ENCODE results near the gene AVP. TPM values are rescaled to one million over a fixed set of nuclear protein-coding genes. Genes with fewer than 3 reads are reported as not detected.

Gene AVP
- total and polyA plus RNA-seq, 8 donors = not detected

GRCh38 chr20:3106185-3106584 is 21.7 kb upstream of the AVP start:
- no peak overlapping the region for H3K4me3 ChIP-seq
- no peak for TF ChIP-seq POLR2A (IDR thresholded peaks at IDR 0.05)
- TF ChIP-seq CTCF (IDR thresholded peaks at IDR 0.05) = no peak
- no peak for TF ChIP-seq EP300 (IDR thresholded peaks at IDR 0.05)
- TF ChIP-seq POLR2AphosphoS5 (IDR thresholded peaks at IDR 0.05) = no peak
- intact Hi-C loops (cut with DNase I; ENCODE audit: low total_unique reads) = no loop called here
- DNase-seq = no peak
- H3K36me3 ChIP-seq = peaks cover 15 to 55% (median 44%) of the 10 kb centered on the region in 4 donors
- H3K9me3 ChIP-seq = no peaks in the 10 kb centered on the region
- no peaks in the 10 kb centered on the region for H3K27me3 ChIP-seq
- peaks cover 0 to 7% (median 0%) of the 10 kb centered on the region in 4 donors for H3K4me1 ChIP-seq
- no peak overlapping the region for H3K27ac ChIP-seq
- 88 to 94% (median 92%) methylated on average over 3 of the region's 3 CpGs for WGBS, 5 donors

- no peak overlapping the region for H3K4me3 ChIP-seq
- no peaks in the 10 kb centered on the region for H3K9me3 ChIP-seq
- no peaks in the 10 kb centered on the region for H3K27me3 ChIP-seq
- 91 to 96% (median 94%) methylated on average over 18 of the region's 18 CpGs for WGBS, 5 donors
- peaks cover 15 to 48% (median 40%) of the 10 kb centered on the region in 4 donors for H3K36me3 ChIP-seq
- no peak overlapping the region for H3K27ac ChIP-seq
- intact Hi-C loops (cut with DNase I; ENCODE audit: low total_unique reads) = no loop called here
- H3K4me1 ChIP-seq = peaks cover 0 to 7% (median 0%) of the 10 kb centered on the region in 4 donors
- TF ChIP-seq EP300 (IDR thresholded peaks at IDR 0.05) (no peak), POLR2A (IDR thresholded peaks at IDR 0.05) (no peak), POLR2AphosphoS5 (IDR thresholded peaks at IDR 0.05) (no peak), CTCF (IDR thresholded peaks at IDR 0.05) (no peak)
- DNase-seq = no peak
These were observed 21.0 kb upstream of the AVP start for GRCh38 chr20:3105256-3106137.

GRCh38 chr20:3103369-3104032 is 19.0 kb upstream of the AVP start:
- 48 to 74% (median 54%) methylated on average over 3 of the region's 3 CpGs for WGBS, 5 donors
- DNase-seq = no peak
- intact Hi-C loops (cut with DNase I; ENCODE audit: low total_unique reads) = no loop called here
- Histone ChIP-seq H3K4me3 (no peak overlapping the region), H3K36me3 (peaks cover 0 to 28% (median 21%) of the 10 kb centered on the region in 4 donors), H3K9me3 (no peaks in the 10 kb centered on the region), H3K4me1 (peaks cover 0 to 7% (median 0%) of the 10 kb centered on the region in 4 donors), H3K27me3 (no peaks in the 10 kb centered on the region), H3K27ac (no peak overlapping the region)
- TF ChIP-seq CTCF (IDR thresholded peaks at IDR 0.05) = no peak
- no peak for TF ChIP-seq POLR2A (IDR thresholded peaks at IDR 0.05)
- TF ChIP-seq EP300 (IDR thresholded peaks at IDR 0.05) = no peak

GRCh38 chr20:3102575-3103368 is 18.2 kb upstream of the AVP start:
- H3K9me3 ChIP-seq = no peaks in the 10 kb centered on the region
- DNase-seq = no peak
- H3K4me1 ChIP-seq = peaks cover 0 to 7% (median 0%) of the 10 kb centered on the region in 4 donors
- H3K4me3 ChIP-seq = no peak overlapping the region
- H3K27ac ChIP-seq = no peak overlapping the region
- 77 to 82% (median 78%) methylated on average over 13 of the region's 13 CpGs for WGBS, 5 donors
- TF ChIP-seq POLR2A (IDR thresholded peaks at IDR 0.05) = no peak
- no peak for TF ChIP-seq POLR2AphosphoS5 (IDR thresholded peaks at IDR 0.05)
- TF ChIP-seq EP300 (IDR thresholded peaks at IDR 0.05) = no peak
- TF ChIP-seq CTCF (IDR thresholded peaks at IDR 0.05) = no peak
- intact Hi-C loops (cut with DNase I; ENCODE audit: low total_unique reads) = no loop called here
- peaks cover 0 to 20% (median 13%) of the 10 kb centered on the region in 4 donors for H3K36me3 ChIP-seq
- H3K27me3 ChIP-seq = no peaks in the 10 kb centered on the region

Data from stomach (tissue), 9 donors.